Inferior parietal cortex (tissue), 1 donor: ENCODE measurements around the gene BACE2.
"Not testable (repeated sequence)": the region's sequence is repeated elsewhere in the genome, so short reads cannot be mapped to it uniquely, and the experiment has no call there.

Experiments
- DNase-seq: peaks from one replicate; pipeline ENCODE4 v3.0.0-alpha.2; 2016; ENCODE audit errors: extremely low spot score

Gene BACE2

DNA sequence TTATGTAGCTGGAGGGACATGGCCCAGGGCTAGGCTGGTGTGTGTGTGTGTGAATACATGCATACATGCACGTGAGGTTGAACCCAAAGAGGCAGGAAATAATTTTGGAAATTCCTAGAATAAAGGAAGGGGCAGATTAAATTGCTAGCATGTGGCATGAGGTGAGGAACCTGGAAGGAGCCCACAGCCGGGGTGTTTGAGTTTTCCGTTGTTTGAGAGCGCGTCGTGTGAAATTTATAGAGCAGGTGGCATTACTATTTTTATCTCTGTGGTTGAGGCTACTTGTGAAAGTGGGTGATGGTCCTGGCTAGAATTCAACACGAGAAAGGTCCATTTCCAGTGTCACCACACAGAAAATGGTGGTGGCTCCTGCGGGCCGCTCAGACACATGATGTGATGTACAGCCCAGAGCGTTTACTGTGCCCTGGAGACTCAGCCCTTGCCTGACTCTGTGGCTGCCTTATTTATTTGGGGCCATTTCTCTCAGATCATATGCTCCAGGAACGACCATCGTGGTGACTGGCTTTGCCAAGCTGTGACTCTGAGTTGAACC lies 48.0 kb downstream of the BACE2 start:
- no peak for DNase-seq

DNA sequence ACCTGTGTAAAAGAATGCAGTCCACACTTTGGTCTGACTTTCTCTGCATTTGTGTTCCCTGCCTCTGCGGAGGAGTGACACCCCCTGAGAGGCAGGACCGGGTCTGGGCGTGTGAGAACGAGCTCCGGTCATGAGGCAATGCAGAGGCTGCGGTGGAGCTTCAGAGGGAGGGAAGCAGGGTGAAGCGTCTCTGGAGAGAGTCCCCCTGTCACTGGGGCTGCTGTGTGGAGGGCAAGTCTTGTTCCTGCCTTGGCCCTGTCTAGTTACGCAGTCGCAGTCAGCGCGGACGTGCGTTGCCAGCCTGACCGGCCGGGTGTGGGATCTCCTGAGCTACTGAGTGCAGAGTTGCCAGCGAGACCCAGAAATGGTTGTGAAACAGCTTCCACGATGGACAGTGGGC lies 48.5 kb downstream of the BACE2 start:
- DNase-seq, result no peak

DNA sequence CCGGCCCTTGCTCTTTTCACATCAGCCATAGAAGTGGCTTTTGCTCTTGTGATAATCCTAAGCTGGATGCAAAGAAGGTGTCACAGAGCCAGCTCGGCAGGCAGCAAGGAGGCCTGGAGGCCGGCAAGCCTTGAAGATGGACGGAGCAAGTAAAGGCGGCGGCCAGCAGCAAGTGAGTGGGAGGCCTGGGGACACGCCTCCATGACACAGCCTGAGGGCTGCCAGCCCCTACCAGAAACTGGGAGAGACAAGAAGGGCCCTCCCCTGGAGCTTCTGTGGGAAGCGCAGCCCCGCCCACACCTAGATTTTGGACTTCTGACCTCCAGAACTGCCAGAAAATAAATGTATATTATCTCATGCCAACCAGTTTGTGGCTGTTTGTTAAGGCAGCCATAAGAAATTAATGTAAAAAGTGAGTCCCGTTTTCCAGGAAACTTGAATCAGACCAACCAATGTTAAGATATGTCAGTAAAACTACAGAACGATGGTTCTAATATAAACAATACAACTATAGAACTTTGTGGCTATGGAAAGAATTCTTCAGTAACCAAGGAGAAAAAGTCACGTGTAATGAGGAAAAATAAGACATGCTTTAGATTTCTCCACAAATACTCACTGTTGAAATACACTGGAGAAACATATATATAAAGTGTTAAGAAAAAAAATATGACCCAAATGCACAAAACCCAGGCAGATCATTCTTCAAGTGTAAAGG lies 49.9 kb downstream of the BACE2 start:
- no peak for DNase-seq

DNA sequence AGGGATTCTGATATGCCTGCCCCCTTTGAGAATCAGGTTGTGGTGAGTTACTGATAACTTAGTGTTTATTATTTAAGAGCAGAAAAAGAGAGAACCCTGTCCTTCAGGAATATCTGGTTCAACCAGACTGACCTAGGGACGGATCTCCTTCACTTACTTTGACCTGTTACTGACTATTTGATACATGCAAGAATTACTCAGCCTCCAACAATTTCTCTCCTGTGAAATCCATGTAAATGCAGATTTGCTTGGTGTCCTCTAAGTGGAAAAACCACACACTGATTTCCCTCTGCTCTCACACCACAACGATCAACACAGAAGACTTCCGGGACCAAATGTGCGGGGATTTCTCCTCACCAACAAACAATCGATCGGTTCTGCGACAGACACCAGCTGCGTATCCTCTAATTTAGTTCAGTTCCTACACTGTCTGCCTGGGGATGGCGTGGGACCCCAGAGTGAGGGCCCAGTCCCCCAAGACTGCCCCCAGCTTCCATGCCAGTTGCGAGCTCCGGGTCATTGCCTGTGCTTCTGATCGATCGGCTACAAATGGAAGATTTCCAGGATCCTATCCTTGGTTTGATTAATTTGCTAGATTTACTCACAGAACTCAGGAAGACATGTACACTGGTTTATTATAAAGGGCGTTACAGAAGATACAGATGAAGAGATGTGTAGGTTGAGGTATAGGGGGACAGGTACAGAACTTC lies 51.7 kb downstream of the BACE2 start:
- no peak for DNase-seq

DNA sequence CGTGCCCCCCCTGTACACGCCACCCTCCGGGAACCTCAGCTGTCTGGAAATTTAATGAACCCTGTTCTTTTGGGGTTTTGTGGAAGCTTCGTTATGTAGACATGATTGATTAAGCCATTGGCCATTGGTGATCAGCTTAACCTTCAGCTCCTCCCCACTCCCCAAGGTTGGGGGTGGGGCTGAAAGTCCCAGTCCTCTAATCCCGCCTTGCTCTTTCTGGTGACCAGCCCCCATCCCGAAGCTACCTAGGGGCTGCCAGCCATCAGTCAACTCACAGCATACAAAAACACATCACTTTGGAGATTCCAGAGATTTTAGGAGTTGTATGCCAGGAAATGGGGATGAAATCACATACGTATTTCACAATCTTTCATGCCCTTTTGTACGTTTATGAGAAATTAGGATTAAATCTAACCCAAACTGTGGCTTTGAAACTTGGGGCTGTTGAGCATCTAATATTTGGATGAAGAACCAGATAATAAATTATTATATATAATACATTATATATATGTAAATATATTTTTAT lies 52.3 kb downstream of the BACE2 start:
- no peak for DNase-seq

DNA sequence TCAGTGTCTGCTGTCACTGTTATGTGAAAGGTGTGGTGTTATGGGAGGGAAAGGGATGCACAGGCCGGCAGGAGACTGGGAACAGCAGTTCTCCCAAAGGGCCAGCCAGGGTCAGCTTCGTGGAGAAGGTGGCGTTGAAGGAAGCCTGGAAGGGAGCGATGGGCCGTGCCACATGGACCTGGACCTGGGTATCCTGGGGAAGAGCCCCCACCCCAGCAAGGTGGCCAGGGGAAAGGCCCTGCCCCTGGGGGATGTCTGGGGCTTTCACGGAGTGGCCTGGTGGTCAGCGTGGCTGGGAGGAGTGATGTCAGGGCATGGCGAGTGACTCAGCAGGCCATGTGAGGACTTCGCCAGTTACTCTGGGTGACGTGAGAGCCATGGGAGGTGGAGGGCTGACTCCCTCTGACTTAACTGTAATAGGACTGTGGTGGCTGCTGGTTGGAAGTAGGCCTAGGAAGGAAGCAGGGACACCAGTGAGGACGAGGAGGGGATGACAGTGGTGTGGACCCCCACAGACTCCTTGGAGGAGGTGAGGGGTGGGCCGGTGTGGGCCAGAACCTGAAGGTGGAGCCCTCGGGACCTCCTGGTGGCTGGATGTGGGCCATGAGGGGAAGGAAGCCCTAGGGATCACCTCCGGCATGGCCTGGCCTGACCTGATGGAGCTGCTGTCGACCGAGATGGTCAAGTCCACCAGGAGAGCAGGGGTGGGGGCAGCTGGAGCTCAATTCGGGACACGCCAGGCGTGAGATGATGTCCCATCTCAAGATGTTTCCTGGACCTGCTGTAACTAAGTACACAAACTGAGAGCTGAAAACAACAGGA lies 54.5 kb downstream of the BACE2 start:
- DNase-seq, result no peak

DNA sequence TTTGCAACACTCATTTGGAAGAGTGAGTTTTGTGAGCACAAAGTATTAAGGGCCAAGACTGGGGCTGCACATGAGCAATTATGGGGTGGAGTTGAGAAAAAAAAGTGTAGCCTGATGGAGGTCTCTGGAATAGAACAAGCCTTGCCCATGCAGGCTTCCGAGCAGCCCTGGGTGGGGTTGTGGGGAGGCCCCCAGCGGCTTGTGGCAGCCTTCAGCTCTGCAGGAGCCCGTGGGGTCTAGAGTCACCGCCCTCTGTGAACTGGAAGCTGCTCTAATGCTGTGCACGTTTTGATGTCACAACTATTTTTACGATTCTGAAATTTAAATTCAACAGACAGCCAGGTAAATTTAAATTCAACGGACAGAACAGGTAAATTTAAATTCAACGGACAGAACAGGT lies 58.9 kb downstream of the BACE2 start:
- no peak for DNase-seq

DNA sequence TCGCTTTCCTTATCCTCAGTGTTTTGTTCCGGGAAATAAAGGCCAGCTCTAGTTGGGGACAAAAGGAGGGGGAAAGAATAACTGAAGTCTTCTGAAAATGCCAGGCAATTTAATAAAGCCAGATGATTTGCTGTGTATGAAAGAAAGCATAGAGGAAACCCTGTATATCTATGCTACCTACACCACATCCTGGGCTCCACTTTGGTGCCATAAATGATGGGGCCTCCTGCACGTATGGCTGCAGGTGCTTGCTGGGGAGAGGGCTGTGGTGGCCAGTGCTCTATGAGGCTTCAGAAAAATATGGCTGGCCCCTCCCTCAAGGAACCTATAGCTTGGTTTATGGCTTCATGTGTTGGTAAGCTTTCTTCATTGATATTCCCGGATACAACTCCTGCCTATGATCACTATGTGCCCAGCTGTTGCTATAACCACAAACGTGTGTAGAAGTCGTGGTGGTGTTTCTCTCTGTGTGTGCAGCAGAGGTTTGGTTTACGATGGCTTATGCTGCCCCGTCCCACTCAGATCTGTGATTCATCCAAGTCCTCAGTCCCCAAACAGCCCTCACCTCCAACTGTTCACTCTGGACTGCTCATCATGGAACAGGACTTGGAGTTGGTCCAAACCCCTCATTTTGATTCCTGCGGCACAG lies 59.5 kb downstream of the BACE2 start:
- DNase-seq, result no peak

DNA sequence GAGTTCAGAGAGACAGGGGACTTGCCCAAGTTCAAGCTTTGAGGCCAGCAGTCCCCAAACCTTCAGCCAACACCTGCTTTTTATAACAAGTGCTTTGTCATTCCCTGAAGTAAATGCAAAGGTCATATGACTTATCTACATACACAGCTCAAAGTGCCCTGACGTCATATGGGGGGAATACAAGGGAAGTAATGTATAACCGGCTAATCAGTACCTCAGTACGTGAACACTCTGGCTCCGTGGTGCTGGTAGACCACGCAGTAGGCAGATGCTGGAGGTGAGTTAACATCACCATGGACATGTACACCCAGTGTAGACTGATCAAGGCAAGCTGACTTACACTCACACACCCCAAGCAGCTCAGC lies 60.0 kb downstream of the BACE2 start:
- DNase-seq, result no peak

DNA sequence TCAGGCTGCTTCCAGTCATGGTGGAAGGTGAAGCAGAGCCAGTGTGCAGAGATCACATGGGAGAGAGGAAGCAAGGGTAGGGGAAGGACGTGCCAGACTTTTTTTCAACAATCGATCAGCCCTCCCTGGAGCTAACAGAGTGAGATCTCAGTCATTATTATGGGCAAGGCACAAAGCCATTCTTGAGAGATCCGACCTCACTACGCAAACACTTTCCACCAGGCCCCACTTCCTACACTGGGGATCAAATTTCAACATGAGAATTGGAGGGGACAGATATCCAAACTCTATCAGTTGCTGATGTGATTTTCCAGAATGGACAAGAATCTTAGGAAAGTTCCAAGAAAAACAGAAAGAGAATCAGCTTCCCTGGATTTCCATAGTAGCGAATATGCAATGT lies 60.5 kb downstream of the BACE2 start:
- no peak for DNase-seq

DNA sequence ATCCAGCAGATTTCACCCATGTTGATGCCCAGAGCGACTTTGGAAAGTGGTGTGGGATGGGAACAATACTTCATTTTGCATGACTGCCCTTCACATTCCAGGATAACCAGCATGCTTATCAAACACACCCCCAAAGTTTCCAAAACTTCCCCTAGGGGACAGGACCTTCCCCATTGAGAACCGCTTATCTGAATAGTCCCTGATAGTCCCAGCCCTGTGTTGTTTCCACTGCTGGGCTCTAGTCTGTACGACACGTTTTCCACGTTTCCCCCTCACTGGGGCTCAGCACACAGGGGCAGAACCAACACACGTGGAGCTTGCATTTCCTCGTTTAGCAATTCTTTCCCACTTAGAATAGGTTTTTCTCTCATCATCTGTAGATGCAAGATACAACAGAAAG lies 61.0 kb downstream of the BACE2 start:
- DNase-seq, result no peak

DNA sequence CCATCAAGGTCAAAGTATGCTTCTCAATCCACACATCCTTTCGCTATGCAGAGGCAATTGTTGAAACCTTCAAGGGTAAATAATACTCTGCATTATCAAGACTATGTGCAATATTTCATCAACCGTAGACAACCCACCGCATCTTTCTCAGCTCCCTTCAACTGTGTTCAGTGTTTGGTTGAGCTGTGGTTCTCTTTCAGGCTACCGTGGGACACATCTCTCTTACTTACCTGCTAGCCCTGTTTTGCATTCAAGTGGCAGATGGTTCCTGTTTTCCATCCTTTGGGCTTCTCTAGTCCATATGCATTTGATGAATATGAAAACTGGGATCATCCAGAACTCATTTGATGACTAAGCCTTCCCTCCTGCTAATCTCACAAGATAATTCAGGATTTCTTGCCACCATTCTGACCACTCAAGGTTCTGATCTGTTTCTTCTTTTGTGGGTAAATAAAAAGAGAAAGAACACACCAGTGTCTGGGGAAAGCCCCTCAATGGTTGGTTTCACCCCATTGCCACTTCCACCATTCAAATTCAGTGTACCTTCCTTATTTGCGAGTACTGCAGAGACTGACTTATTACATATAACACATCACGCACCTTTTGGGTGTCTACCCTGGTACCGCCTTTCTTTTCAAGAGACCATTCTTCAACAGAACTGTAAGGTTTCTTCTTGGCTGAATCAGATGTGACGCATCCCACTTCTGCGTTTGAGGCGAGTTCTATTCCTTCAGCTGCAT lies 61.7 kb downstream of the BACE2 start:
- DNase-seq, result no peak

DNA sequence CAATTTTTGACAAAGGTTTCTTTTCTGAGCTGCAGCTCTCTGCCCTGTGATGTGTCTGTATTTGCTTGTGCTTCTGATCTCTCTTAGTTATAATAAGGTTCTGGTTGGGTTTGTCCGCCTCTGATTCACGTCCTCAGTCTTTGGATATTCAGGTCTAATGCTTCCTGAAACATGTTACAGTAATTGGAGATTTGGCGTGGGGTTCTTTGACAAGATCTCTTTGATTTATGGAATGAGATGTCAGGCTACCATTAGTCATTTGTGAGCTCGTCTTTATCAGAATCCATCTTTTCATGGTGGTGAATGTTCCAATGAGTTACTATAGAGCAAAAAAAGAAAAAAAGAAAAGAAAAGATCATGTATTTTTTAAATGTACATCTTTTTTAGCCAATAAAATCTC lies 62.5 kb downstream of the BACE2 start:
- DNase-seq, result no peak

DNA sequence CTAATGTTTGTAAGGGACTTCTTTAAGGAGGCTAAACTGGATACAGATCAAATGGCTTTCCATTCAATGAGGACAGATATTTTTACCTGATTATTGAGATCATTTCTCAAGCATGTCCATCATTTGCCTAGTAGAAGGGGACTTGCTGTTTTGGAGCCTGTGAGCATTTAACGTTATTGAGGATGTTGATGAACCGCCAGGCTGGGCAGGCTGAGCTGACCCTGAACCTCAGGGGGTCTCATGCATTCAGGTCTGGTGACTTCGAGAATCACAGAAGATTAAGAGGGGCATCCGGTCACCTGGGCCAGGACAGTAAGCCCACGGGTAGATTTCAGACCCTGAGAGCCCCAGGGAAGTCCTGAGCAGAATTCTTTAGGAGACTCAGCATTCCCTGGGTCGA lies 63.1 kb downstream of the BACE2 start:
- DNase-seq, result no peak

DNA sequence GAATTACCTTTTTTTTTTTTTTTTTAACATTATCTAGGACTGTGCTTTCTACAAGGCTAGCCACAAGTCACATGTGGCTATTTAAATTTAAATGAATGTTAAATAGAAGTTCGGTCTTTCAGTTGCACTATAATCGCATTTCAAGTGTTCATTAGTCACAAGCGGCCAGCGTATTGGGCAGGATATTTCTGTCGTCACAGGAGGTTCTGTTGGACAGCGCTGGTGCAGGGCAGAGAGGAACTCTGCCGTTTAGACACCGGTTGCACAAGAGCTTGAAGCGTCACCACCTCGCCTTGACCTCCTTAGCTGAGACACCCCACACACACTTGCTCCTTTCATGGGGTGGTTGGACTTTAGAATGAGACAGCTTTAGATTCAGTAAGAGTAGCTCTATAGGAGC lies 64.1 kb downstream of the BACE2 start:
- DNase-seq, result no peak

DNA sequence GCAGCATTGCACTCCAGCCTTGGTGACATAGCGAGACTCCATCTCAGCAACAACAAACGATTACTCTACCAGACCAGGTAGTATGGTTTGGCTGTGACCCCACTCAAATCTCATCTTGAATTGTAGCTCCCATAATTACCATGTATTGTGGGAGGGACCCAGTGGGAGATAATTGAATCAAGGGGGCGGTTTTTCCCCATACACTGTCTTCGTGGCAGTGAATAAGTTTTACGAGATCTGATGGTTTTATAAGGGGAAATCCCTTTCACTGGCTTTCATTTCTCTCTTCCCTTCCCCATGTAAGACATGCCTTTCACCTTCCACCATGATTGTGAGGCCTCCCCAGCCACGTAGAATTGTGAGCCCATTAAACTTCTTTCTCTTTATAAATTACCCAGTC lies 66.0 kb downstream of the BACE2 start:
- no peak for DNase-seq

DNA sequence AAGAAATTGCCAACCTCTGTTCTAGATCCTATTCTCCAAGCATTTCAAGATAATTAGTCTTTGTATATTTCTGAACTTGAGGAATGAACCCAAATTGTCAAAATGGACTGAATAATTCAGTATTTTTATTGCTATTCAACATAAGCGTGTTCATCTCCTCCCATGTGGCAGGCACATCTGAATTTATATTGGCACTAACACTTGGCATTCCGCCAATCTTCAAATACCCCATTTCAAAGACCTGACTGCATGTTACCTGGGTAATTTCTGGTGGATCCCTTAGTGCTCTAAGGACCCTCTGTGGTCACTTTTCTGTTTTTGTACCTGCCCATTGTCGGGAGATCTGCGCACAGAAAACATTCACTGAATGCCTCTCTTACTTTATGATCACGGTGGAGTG lies 66.6 kb downstream of the BACE2 start:
- DNase-seq, result no peak

DNA sequence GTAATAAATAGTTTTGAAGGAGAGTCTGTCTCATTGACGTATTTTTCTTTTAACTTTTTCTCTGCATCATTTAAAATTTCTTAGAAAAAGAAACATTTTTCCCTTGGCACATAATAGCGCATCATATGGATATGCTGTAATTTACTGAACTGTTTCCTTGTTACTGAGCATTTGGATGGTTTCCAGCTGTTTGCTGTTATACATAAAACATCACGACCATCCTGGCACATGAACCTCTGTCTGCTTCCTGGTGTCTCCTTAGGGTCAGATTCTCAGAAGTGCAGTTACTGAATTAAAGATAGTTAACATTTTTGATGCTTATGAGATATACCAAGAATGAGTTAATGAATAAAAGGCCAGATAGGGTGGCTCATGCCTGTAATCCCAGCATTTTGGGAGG lies 67.2 kb downstream of the BACE2 start:
- DNase-seq, result no peak

DNA sequence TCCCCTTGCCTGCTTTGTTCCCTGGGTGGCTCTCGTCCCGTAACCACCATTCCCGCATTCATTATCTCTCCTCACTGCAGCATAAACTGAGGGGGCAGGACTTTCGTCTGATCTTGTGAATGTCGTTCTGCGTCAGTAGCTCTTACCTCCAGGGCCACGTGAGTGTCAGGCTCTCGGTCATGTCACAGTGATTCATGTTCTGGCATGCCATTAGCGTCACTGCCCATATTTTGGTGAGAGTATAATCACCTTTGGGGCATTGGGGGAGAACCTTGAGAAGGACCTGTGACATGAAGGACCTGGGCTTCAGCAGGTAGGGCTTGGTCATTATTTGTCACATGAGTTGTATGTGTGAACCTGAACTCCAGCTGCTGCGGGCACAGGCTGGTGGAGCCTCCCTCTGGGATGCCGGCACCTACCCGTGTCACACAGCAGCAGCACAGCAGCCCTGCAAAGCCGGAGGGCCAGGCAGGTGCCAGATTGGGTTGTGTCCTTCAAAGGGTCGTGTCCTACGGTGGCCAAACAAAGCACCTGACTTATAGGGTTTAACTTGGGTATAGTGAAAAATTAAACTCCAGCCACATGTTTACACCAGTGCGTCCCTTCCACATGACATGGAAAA lies 68.5 kb downstream of the BACE2 start:
- no peak for DNase-seq

DNA sequence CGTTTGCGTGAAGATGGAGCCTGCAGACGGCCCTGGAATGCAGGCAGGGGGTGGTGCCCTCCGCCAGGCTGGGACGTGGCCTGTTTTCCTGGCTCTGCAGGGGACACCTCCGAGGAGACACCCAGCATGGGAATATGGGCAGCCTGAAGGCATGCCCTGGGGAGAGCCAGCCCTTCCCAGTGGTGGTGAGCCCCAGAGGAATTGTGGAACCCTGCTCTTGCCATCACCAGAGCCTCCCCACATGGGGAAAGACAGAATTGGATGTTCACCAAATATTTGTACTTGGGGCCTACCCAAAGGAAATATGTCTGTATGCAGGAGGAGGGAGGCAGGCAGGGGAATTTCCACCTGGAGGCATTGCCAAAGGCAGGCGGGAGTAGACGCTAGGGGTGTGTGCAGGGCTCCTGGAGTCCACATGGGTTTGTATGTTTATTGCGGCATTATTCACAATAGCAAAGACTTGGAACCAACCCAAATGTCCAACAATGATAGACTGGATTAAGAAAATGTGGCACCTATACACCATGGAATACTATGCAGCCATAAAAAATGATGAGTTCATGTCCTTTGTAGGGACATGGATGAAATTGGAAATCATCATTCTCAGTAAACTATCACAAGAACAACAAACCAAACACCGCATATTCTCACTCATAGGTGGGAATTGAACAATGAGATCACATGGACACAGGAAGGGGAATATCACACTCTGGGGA lies 70.3 kb downstream of the BACE2 start:
- DNase-seq, result not testable (repeated sequence)
